ENCODE measurements around the gene ELL3. TPM values are rescaled to one million over a fixed set of nuclear protein-coding genes. Genes with fewer than 3 reads are reported as not detected.

ELL3 gene
- total RNA-seq, 1 donor from 2014 or later, result 0.51 TPM

DNA sequence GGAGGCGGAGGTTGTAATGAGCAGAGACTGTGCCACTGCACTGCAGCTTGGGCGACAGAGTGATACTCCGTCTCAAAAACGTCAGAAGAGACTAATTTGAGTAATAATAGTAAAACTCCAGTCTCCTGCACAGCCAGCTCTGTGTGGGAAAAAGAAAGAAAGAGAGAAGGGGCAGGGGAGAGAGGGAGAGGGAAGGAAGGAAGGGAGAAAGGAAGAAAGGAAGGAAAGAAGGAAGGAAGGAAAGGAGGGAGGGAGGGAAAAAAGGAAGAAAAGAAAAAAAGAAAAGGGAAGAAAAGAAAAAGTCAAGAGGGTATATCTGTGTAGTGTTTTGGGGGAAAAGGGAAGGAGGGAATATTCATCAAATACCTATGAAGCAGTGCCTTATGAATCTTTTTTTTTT lies 53.6 kb downstream of the ELL3 start:
- no peak overlapping the region for H3K4me3 Mint-ChIP-seq (ENCODE audit: unreplicated experiment)
- H3K9me3 Mint-ChIP-seq (ENCODE audit: unreplicated experiment), result no peaks in the 10 kb centered on the region
- H3K4me1 Mint-ChIP-seq (ENCODE audit: low read depth, unreplicated experiment), result no peaks in the 10 kb centered on the region
- H3K27ac Mint-ChIP-seq (ENCODE audit: unreplicated experiment), result no peak overlapping the region
- no peaks in the 10 kb centered on the region for H3K36me3 Mint-ChIP-seq (ENCODE audit: unreplicated experiment)
- no peak for DNase-seq
- H3K27me3 Mint-ChIP-seq (ENCODE audit: unreplicated experiment), result no peaks in the 10 kb centered on the region
- TF ChIP-seq CTCF (IDR thresholded peaks at IDR 0.05; ENCODE audit: partially characterized antibody, unreplicated experiment), result no peak

Small RNAs within 50 kb of the gene (microRNA-seq; reads per million reads assigned to microRNA genes)
- not detected for gene MIR1282 (ENCODE audit: unreplicated experiment)

Other genes with a start within 250 kb of the ELL3 start
- 66.4 TPM for gene PPIP5K1, start 186.8 kb downstream of the ELL3 start, total RNA-seq (ENCODE audit: unreplicated experiment)
- gene CKMT1B, start 182.9 kb downstream of the ELL3 start, total RNA-seq (ENCODE audit: unreplicated experiment), result 18.8 TPM
- gene STRC, start 158.2 kb downstream of the ELL3 start, total RNA-seq (ENCODE audit: unreplicated experiment), result 1.4 TPM
- gene CATSPER2, start 128.1 kb downstream of the ELL3 start, total RNA-seq (ENCODE audit: unreplicated experiment), result 6.9 TPM
- gene CKMT1A, start 83.1 kb downstream of the ELL3 start, total RNA-seq (ENCODE audit: unreplicated experiment), result 15.7 TPM
- 222 TPM for gene PDIA3, start 30.5 kb downstream of the ELL3 start, total RNA-seq (ENCODE audit: unreplicated experiment)
- gene SERF2, start 15.4 kb upstream of the ELL3 start, total RNA-seq (ENCODE audit: unreplicated experiment), result 650 TPM
- not detected for gene SERINC4, start 23.3 kb upstream of the ELL3 start, total RNA-seq (ENCODE audit: unreplicated experiment)
- 26.5 TPM for gene HYPK, start 23.6 kb upstream of the ELL3 start, total RNA-seq (ENCODE audit: unreplicated experiment)
- 29.2 TPM for gene MFAP1, start 47.7 kb upstream of the ELL3 start, total RNA-seq (ENCODE audit: unreplicated experiment)
- 4.7 TPM for gene WDR76, start 50.0 kb upstream of the ELL3 start, total RNA-seq (ENCODE audit: unreplicated experiment)

All from glutamatergic neuron (in vitro differentiated cells).